ENCODE measurements around the gene PTPRK. TPM values are rescaled to one million over a fixed set of nuclear protein-coding genes. Genes with fewer than 3 reads are reported as not detected.

The PTPRK gene
- total and polyA plus RNA-seq, 2 of the 13 experiments (the other 11 are each of a cell fraction or from before 2014, with no cell fraction given), result 43.6 to 98.3 TPM

- intact Hi-C loops (cut with micrococcal nuclease; ENCODE audit: unreplicated experiment), result no loop called here
- no peaks in the 10 kb centered on the region for H3K27me3 ChIP-seq (ENCODE audit: control insufficient read depth in 1 of 2, insufficient read depth in 2 of 2, low read length in 2 of 2)
- H3K4me3 ChIP-seq (replicated peaks in 1 of 3; ENCODE audit: insufficient read depth in 1 of 3, low read depth in 2 of 3, low read length in 3 of 3), result no peak overlapping the region
- H3K36me3 ChIP-seq (replicated peaks in 1 of 2; ENCODE audit: control insufficient read depth in 1 of 2, insufficient read depth in 2 of 2, low read length in 2 of 2), result no peaks in the 10 kb centered on the region
- H3K9ac ChIP-seq (ENCODE audit: insufficient read depth, low read depth, low read length), result no peak overlapping the region
- peaks cover 16% of the 10 kb centered on the region for H3K4me1 ChIP-seq (ENCODE audit: insufficient read depth, low read length)
- BruUV-seq (replicated peaks), result no TSS peak
- no peak overlapping the region for H2AFZ ChIP-seq (ENCODE audit: low read length)
- DNase-seq (ENCODE audit: low spot score) (no peak), ATAC-seq (no peak), FAIRE-seq (no peak)
- peaks cover 3% of the 10 kb centered on the region; the same call in 1 of the 2 replicates for H4K20me1 ChIP-seq (ENCODE audit: insufficient read depth, low read length)
- H3K79me2 ChIP-seq (ENCODE audit: insufficient read depth, low read length), result peaks cover 3% of the 10 kb centered on the region
- H3K4me2 ChIP-seq (ENCODE audit: low read depth, low read length), result no peak overlapping the region
- ChIA-PET POLR2A (no interaction called here), CTCF (ENCODE audit: low intra/inter-chr PET ratio, low total read pairs) (no interaction called here)
- in situ Hi-C loops (cut with HindIII; ENCODE audit: extremely low pct_ligation_motif_present, low pct_unique_long_range_greater_than_20kb), result no loop called here
- H3K9me3 ChIP-seq (ENCODE audit: low read length), result no peaks in the 10 kb centered on the region
- no peak overlapping the region for H3K27ac ChIP-seq (ENCODE audit: extremely low read length, insufficient read depth, low read length)
- TF ChIP-seq MED1 (CRISPR knock-in tag; IDR thresholded peaks at IDR 0.05) (no peak), TFDP2 (CRISPR knock-in tag; IDR thresholded peaks at IDR 0.05) (no peak), YEATS4 (CRISPR knock-in tag; IDR thresholded peaks at IDR 0.05; ENCODE audit: borderline replicate concordance) (no peak), PITX1 (CRISPR knock-in tag; IDR thresholded peaks at IDR 0.05) (no peak), FOXK1 (CRISPR knock-in tag; IDR thresholded peaks at IDR 0.05; ENCODE audit: borderline replicate concordance, low read depth) (no peak), IRF2 (CRISPR knock-in tag; IDR thresholded peaks at IDR 0.05) (no peak), ZBTB1 (CRISPR knock-in tag; IDR thresholded peaks at IDR 0.05; ENCODE audit: borderline replicate concordance) (no peak), ASH2L (IDR thresholded peaks at IDR 0.05; ENCODE audit: insufficient read length, low read depth, low read length) (no peak), ZNF331 (CRISPR knock-in tag; IDR thresholded peaks at IDR 0.05) (no peak), SP1 (IDR thresholded peaks at IDR 0.05) (no peak), SP1 (CRISPR knock-in tag; IDR thresholded peaks at IDR 0.05) (no peak), SOX13 (IDR thresholded peaks at IDR 0.05) (no peak), SOX13 (CRISPR knock-in tag; conservative IDR thresholded peaks at IDR 0.05 in 1 of 2, IDR thresholded peaks at IDR 0.05 in 1 of 2) (no peak), ZFP1 (CRISPR knock-in tag; IDR thresholded peaks at IDR 0.05) (no peak), SMARCC2 (IDR thresholded peaks at IDR 0.05) (no peak), NR2F1 (CRISPR knock-in tag; IDR thresholded peaks at IDR 0.05) (no peak)
- TF ChIP-seq, protein P1, sequence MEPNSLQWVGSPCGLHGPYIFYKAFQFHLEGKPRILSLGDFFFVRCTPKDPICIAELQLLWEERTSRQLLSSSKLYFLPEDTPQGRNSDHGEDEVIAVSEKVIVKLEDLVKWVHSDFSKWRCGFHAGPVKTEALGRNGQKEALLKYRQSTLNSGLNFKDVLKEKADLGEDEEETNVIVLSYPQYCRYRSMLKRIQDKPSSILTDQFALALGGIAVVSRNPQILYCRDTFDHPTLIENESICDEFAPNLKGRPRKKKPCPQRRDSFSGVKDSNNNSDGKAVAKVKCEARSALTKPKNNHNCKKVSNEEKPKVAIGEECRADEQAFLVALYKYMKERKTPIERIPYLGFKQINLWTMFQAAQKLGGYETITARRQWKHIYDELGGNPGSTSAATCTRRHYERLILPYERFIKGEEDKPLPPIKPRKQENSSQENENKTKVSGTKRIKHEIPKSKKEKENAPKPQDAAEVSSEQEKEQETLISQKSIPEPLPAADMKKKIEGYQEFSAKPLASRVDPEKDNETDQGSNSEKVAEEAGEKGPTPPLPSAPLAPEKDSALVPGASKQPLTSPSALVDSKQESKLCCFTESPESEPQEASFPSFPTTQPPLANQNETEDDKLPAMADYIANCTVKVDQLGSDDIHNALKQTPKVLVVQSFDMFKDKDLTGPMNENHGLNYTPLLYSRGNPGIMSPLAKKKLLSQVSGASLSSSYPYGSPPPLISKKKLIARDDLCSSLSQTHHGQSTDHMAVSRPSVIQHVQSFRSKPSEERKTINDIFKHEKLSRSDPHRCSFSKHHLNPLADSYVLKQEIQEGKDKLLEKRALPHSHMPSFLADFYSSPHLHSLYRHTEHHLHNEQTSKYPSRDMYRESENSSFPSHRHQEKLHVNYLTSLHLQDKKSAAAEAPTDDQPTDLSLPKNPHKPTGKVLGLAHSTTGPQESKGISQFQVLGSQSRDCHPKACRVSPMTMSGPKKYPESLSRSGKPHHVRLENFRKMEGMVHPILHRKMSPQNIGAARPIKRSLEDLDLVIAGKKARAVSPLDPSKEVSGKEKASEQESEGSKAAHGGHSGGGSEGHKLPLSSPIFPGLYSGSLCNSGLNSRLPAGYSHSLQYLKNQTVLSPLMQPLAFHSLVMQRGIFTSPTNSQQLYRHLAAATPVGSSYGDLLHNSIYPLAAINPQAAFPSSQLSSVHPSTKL (CRISPR knock-in tag; IDR thresholded peaks at IDR 0.05), result no peak
- TF ChIP-seq, protein P2, sequence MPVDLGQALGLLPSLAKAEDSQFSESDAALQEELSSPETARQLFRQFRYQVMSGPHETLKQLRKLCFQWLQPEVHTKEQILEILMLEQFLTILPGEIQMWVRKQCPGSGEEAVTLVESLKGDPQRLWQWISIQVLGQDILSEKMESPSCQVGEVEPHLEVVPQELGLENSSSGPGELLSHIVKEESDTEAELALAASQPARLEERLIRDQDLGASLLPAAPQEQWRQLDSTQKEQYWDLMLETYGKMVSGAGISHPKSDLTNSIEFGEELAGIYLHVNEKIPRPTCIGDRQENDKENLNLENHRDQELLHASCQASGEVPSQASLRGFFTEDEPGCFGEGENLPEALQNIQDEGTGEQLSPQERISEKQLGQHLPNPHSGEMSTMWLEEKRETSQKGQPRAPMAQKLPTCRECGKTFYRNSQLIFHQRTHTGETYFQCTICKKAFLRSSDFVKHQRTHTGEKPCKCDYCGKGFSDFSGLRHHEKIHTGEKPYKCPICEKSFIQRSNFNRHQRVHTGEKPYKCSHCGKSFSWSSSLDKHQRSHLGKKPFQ (CRISPR knock-in tag; IDR thresholded peaks at IDR 0.05; ENCODE audit: insufficient replicate concordance), result no peak
- TF ChIP-seq, protein P3, sequence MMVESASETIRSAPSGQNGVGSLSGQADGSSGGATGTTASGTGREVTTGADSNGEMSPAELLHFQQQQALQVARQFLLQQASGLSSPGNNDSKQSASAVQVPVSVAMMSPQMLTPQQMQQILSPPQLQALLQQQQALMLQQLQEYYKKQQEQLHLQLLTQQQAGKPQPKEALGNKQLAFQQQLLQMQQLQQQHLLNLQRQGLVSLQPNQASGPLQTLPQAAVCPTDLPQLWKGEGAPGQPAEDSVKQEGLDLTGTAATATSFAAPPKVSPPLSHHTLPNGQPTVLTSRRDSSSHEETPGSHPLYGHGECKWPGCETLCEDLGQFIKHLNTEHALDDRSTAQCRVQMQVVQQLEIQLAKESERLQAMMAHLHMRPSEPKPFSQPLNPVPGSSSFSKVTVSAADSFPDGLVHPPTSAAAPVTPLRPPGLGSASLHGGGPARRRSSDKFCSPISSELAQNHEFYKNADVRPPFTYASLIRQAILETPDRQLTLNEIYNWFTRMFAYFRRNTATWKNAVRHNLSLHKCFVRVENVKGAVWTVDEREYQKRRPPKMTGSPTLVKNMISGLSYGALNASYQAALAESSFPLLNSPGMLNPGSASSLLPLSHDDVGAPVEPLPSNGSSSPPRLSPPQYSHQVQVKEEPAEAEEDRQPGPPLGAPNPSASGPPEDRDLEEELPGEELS (CRISPR knock-in tag; IDR thresholded peaks at IDR 0.05), result no peak
Observed at GRCh38 chr6:128276311-128276710, 244.1 kb downstream of the PTPRK start.

All from HepG2 (cell line).